Keratinocyte (primary cell): ENCODE measurements around the gene UXS1. TPM values are rescaled to one million over a fixed set of nuclear protein-coding genes. Genes with fewer than 3 reads are reported as not detected.

Source experiments
- DNase-seq: peaks from one replicate; pipeline ENCODE4 v3.0.0-alpha.2; 2011; ENCODE audit warnings: low read depth, missing footprints, low spot score
- FAIRE-seq: peaks from 2 replicates; lab custom pipeline; 2011; peaks lifted over from hg19 to GRCh38; lab: Jason Lieb, UNC
- H2AFZ ChIP-seq: 2 replicates; pipeline ENCODE4 v1.6.0; 2012; ENCODE audit warnings: low read length, control low read depth, inconsistent platforms; ENCODE audit not compliant: control insufficient read depth
- H3K27ac ChIP-seq: 2 replicates; pipeline ENCODE4 v1.5.1; 2011; ENCODE audit warnings: low read length; ENCODE audit not compliant: control insufficient read depth, insufficient read depth
- H3K27me3 ChIP-seq: 3 replicates; pipeline ENCODE4 v1.6.0; 2011; ENCODE audit warnings: low read length; ENCODE audit not compliant: control insufficient read depth, insufficient read depth; ENCODE audit errors: extremely low read depth
- H3K36me3 ChIP-seq, 2 experiments: 2 replicates in 1 of 2; 3 replicates in 1 of 2; pipeline ENCODE4 v1.5.1; 2011; ENCODE audit warnings: low read length in 2 of 2, mild to moderate bottlenecking in 1 of 2; ENCODE audit not compliant: control insufficient read depth in 2 of 2, insufficient read depth in 2 of 2; ENCODE audit errors: extremely low read depth in 1 of 2
- H3K4me1 ChIP-seq: 3 replicates; pipeline ENCODE4 v1.5.1; 2011; ENCODE audit warnings: low read length; ENCODE audit not compliant: control insufficient read depth, insufficient read depth; ENCODE audit errors: extremely low read depth
- H3K4me2 ChIP-seq: 3 replicates; pipeline ENCODE4 v1.6.0; 2011; ENCODE audit warnings: low read depth, low read length; ENCODE audit not compliant: control insufficient read depth, insufficient read depth; ENCODE audit errors: extremely low read depth
- H3K4me3 ChIP-seq, 3 experiments: fragments of 200-600 bp in 1 of 3; sonication (generic) in 1 of 3; 2 replicates in 2 of 3; 3 replicates in 1 of 3; pipeline ENCODE4 v1.5.1; 2011 to 2016; ENCODE audit warnings: low read length in 3 of 3, mild to moderate bottlenecking in 3 of 3, control low read depth in 2 of 3, inconsistent platforms in 1 of 3, low read depth in 1 of 3, mixed read lengths in 1 of 3, mixed run types in 1 of 3, moderate library complexity in 1 of 3; ENCODE audit not compliant: control insufficient read depth in 2 of 3, insufficient read depth in 2 of 3; ENCODE audit errors: extremely low read depth in 1 of 3
- H3K79me2 ChIP-seq: 2 replicates; pipeline ENCODE4 v1.6.0; 2012; ENCODE audit warnings: low read length; ENCODE audit not compliant: control insufficient read depth, insufficient read depth
- H3K9ac ChIP-seq: 3 replicates; pipeline ENCODE4 v1.6.0; 2011; ENCODE audit warnings: low read length; ENCODE audit not compliant: control insufficient read depth, insufficient read depth; ENCODE audit errors: extremely low read depth
- H3K9me1 ChIP-seq: 3 replicates; pipeline ENCODE4 v1.6.0; 2011; ENCODE audit warnings: low read length; ENCODE audit not compliant: control insufficient read depth, insufficient read depth; ENCODE audit errors: extremely low read depth
- H3K9me3 ChIP-seq: 2 replicates; pipeline ENCODE4 v1.5.1; 2012; ENCODE audit warnings: low read depth, low read length; ENCODE audit not compliant: control insufficient read depth
- H4K20me1 ChIP-seq: 3 replicates; pipeline ENCODE4 v1.6.0; 2011; ENCODE audit warnings: low read length; ENCODE audit not compliant: control insufficient read depth, insufficient read depth; ENCODE audit errors: extremely low read depth
- CTCF ChIP-seq, 3 experiments: IDR thresholded peaks in 1 of 3; conservative IDR thresholded peaks in 1 of 3; optimal IDR thresholded peaks in 1 of 3; 2 replicates in 2 of 3; 3 replicates in 1 of 3; pipeline versions ENCODE3 to v1.5.1; 2011; ENCODE audit warnings: low read length in 3 of 3, mild to moderate bottlenecking in 3 of 3, moderate library complexity in 2 of 3, control low read depth in 1 of 3, inconsistent platforms in 1 of 3; ENCODE audit not compliant: insufficient read depth in 2 of 3; ENCODE audit errors: extremely low read depth in 1 of 3
- EZH2 ChIP-seq: IDR thresholded peaks from one replicate; pipeline ENCODE4 v1.6.1; 2012; ENCODE audit warnings: inconsistent platforms, mild to moderate bottlenecking, low read length, moderate library complexity
- dilution Hi-C: fragments of 300-500 bp; cut with MboI; formaldehyde crosslinking; loops from one replicate; pipeline ENCODE4 v1.7.0; 2020; ENCODE audit warnings: low sequenced_read_pairs; ENCODE audit not compliant: extremely low pct_ligation_motif_present
- polyA plus RNA-seq, 5 experiments: library from polyadenylated mRNA; depleted of rRNA in 3 of 5; stranded (reverse) in 3 of 5; stranded (forward) in 1 of 5; unstranded in 1 of 5; fragments of >200 nt; gene quantifications; 1 replicate in 1 of 5; 2 replicates in 3 of 5; 3 replicates in 1 of 5; pipeline versions ENCODE4 v1.2.1 to v1.2.3, GENCODE V29; 2011 to 2012; ENCODE audit warnings: missing spikeins in 2 of 5, low read depth in 1 of 5, low replicate concordance in 1 of 5

UXS1 gene
- polyA plus RNA-seq, 1 donor (not counting 4 experiments of a cell fraction or from before 2014, with no cell fraction given), result 43.5 TPM

GRCh38 chr2:106233350-106233706 is 39.2 kb upstream of the UXS1 start:
- Histone ChIP-seq H3K27ac (no peak overlapping the region), H3K9me3 (no peaks in the 10 kb centered on the region), H3K4me1 (no peaks in the 10 kb centered on the region), H3K36me3 (no peaks in the 10 kb centered on the region), H3K4me3 (no peak overlapping the region), H3K9ac (no peak overlapping the region), H2AFZ (no peak overlapping the region), H3K4me2 (no peak overlapping the region), H3K79me2 (no peaks in the 10 kb centered on the region), H3K27me3 (no peaks in the 10 kb centered on the region), H4K20me1 (no peaks in the 10 kb centered on the region), H3K9me1 (no peaks in the 10 kb centered on the region)
- FAIRE-seq (no peak), DNase-seq (no peak)
- dilution Hi-C loops, result no loop called here
- TF ChIP-seq EZH2 (no peak), CTCF (optimal IDR thresholded peaks at IDR 0.05 in 1 of 3, IDR thresholded peaks at IDR 0.05 in 1 of 3, conservative IDR thresholded peaks at IDR 0.05 in 1 of 3; ENCODE audit: extremely low read depth in 1 of 3, insufficient read depth in 2 of 3, low read length in 3 of 3) (no peak)

- Histone ChIP-seq H3K4me1 (no peaks in the 10 kb centered on the region), H3K27me3 (no peaks in the 10 kb centered on the region), H3K9me1 (no peaks in the 10 kb centered on the region), H2AFZ (no peak overlapping the region), H3K4me2 (no peak overlapping the region), H3K4me3 (no peak overlapping the region), H3K36me3 (no peaks in the 10 kb centered on the region), H4K20me1 (no peaks in the 10 kb centered on the region), H3K79me2 (no peaks in the 10 kb centered on the region), H3K9me3 (no peaks in the 10 kb centered on the region), H3K9ac (no peak overlapping the region), H3K27ac (no peak overlapping the region)
- DNase-seq (no peak), FAIRE-seq (no peak)
- TF ChIP-seq EZH2 (no peak), CTCF (optimal IDR thresholded peaks at IDR 0.05 in 1 of 3, IDR thresholded peaks at IDR 0.05 in 1 of 3, conservative IDR thresholded peaks at IDR 0.05 in 1 of 3; ENCODE audit: extremely low read depth in 1 of 3, insufficient read depth in 2 of 3, low read length in 3 of 3) (no peak)
- dilution Hi-C loops, result no loop called here
Observed at GRCh38 chr2:106232638-106233349, 38.7 kb upstream of the UXS1 start.
